ENCODE data around the gene PASK. TPM values are rescaled to one million over a fixed set of nuclear protein-coding genes. Genes with fewer than 3 reads are reported as not detected.
"Not testable (repeated sequence)": the region's sequence is repeated elsewhere in the genome, so short reads cannot be mapped to it uniquely, and the experiment has no call there.

The PASK gene
- total RNA-seq: 42.2 TPM
- 26.9 TPM for polyA plus RNA-seq
- long read RNA-seq, donor 1: 0 reads
- long read RNA-seq, donor 2, full-length matches to known transcripts: 3 of 34 reads
- long read RNA-seq, donor 2, partial matches to known transcripts: 31 of 34 reads
- long read RNA-seq, donor 2, other reads (novel, unspliced or antisense): 0 of 34 reads
- long read RNA-seq, donor 3, partial matches to known transcripts: 7 of 7 reads
- long read RNA-seq, donor 3, other reads (novel, unspliced or antisense): 0 of 7 reads
- long read RNA-seq, donor 4, partial matches to known transcripts: 14 of 15 reads
- long read RNA-seq, donor 4, other reads (novel, unspliced or antisense): 0 of 15 reads
- long read RNA-seq, donor 5, full-length matches to known transcripts: 2 of 18 reads
- long read RNA-seq, donor 5, partial matches to known transcripts: 16 of 18 reads
- long read RNA-seq, donor 5, other reads (novel, unspliced or antisense): 0 of 18 reads
- long read RNA-seq, donor 6, full-length matches to known transcripts: 2 of 2 reads
- long read RNA-seq, donor 6, partial matches to known transcripts: 0 of 2 reads
- long read RNA-seq, donor 6, other reads (novel, unspliced or antisense): 0 of 2 reads
- long read RNA-seq, donor 7, partial matches to known transcripts: 107 of 206 reads
- long read RNA-seq, donor 7, other reads (novel, unspliced or antisense): 97 of 206 reads
- long read RNA-seq, donor 8: 0 reads
- long read RNA-seq, donor 9, full-length matches to known transcripts: 1 of 1 reads
- long read RNA-seq, donor 9, partial matches to known transcripts: 0 of 1 reads
- long read RNA-seq, donor 9, other reads (novel, unspliced or antisense): 0 of 1 reads
- long read RNA-seq, donor 10, full-length matches to known transcripts: 2 of 2 reads
- long read RNA-seq, donor 10, partial matches to known transcripts: 0 of 2 reads
- long read RNA-seq, donor 10, other reads (novel, unspliced or antisense): 0 of 2 reads

DNA sequence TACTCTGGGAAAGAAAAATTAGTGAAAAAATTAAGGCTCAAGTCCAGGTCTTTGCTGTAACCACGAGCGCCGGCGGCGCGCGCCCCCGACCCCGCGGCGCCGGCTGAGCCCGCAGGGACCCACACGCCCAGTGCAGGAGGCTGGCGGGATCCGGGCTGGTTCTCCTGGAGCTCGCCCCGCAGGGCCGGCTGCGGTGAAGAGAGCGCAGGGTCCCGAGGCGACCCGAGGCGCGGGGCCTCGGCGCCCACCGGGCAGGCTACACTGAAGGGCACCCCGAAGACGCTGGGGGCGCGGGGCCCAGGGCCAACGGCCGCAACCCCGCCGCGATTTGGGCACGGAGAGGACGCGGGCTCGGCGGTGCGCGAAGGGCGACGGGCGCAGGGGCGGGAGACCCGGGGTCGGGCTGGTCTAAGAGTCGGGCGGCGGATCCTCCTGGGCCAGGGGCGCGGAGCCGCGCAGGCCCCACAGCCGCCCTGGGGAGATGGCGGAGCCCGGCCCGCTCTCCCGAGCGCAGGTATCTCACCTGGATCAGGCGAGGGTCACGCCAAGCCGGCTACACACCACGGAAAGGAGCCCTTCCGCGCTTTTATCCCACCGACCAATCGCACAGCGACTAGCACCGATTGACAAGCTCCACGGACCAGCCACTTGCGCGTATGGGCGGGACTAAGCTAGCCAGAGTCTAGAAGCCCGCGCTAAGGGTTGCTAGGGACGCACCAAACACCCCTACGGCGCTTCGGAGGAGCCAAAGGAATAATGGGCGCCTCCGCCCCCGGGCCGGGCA lies at the start of gene PASK:
Gene PASK (minus strand): TSS at position 582 of the 784 bp plus-strand sequence. CDS start 6,440 bp downstream, outside the sequence.
- peaks cover 0 to 2% of the 10 kb centered on the region in 2 donors for H3K27me3 ChIP-seq (ENCODE audit: control insufficient read depth in 2 of 2, insufficient read depth in 1 of 2, low read length in 1 of 2)
- peaks cover 4 to 5% of the 10 kb centered on the region in 2 donors for H3K36me3 ChIP-seq (ENCODE audit: control insufficient read depth in 2 of 2, insufficient read depth in 2 of 2, low read length in 1 of 2)
- peak within 1 kb of the TSS; percentile 55 to 62 for H3K27ac ChIP-seq (ENCODE audit: low read depth in 1 of 2, low read length in 1 of 2)
- peak within 1 kb of the TSS; percentile 75 to 95 for H3K4me3 ChIP-seq (ENCODE audit: low read length in 2 of 2)
- WGBS: under 1% methylated on average over 88 of the region's 88 CpGs
- peak; percentile 77 to 96 (median 91) for DNase-seq (ENCODE audit: low read depth in 6 of 9, low spot score in 9 of 9)
- peaks cover 15 to 17% of the 10 kb centered on the region in 2 donors for H3K4me1 ChIP-seq (ENCODE audit: control insufficient read depth in 2 of 2, insufficient read depth in 2 of 2, low read length in 2 of 2)
- no peaks in the 10 kb centered on the region for H3K9me3 ChIP-seq (ENCODE audit: control insufficient read depth in 2 of 2, insufficient read depth in 1 of 2, low read length in 1 of 2)

DNA sequence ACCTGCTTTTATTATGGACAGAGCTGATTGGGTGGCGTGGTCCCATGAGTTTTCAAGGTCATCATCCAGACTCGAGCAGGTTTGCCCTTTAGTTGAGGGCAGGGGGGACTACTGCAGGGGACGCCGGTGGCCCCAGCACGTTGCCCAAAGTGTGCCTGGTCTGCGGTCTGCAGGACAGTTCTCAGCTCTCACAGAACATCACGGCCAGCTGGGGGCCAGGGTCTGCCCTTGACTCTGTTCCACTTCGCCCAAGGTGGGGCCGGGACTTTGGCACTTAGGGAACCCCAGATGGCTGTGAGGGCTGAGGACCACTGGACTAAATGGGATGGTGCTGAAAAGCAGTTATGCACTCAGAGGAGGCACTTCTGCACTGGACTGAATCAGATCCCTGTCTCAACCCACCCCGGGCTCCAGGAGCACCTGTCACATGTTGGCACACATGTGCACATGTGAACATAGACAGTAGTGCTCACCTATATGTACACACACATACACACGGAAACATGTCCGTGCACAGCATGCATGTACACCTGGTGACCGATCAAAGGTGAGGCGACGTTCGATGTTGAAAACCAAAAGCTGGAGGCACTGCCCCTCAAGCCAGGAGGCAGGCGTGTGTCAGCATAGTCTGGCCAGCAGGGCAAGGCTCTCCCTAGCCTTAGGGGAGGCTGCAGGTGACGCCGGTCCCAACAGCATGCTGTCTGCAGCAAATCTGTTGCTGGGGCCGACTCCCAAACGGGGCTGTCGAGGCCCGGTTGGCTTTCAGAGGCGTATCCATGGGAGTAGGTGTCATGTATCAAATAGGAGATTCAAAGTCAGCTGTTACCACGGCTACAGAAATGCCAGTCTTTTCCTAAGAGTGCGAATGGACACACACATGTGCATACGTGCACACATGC lies 49.4 kb upstream of the PASK start:
- no peak for DNase-seq (ENCODE audit: low read depth in 6 of 9, low spot score in 9 of 9)
- Histone ChIP-seq H3K36me3 (ENCODE audit: control insufficient read depth in 2 of 2, insufficient read depth in 2 of 2, low read length in 1 of 2) (no peaks in the 10 kb centered on the region), H3K27me3 (ENCODE audit: control insufficient read depth in 2 of 2, insufficient read depth in 1 of 2, low read length in 1 of 2) (no peaks in the 10 kb centered on the region), H3K4me3 (ENCODE audit: low read length in 2 of 2) (no peak overlapping the region), H3K27ac (ENCODE audit: low read depth in 1 of 2, low read length in 1 of 2) (no peak overlapping the region), H3K9me3 (ENCODE audit: control insufficient read depth in 2 of 2, insufficient read depth in 1 of 2, low read length in 1 of 2) (no peaks in the 10 kb centered on the region), H3K4me1 (ENCODE audit: control insufficient read depth in 2 of 2, insufficient read depth in 2 of 2, low read length in 2 of 2) (no peaks in the 10 kb centered on the region)
- 92% methylated on average over 27 of the region's 27 CpGs for WGBS

GRCh38 chr2:241197947-241198346 lies 48.7 kb upstream of the PASK start:
- H3K9me3 ChIP-seq (ENCODE audit: control insufficient read depth in 2 of 2, insufficient read depth in 1 of 2, low read length in 1 of 2): no peaks in the 10 kb centered on the region
- no peaks in the 10 kb centered on the region for H3K36me3 ChIP-seq (ENCODE audit: control insufficient read depth in 2 of 2, insufficient read depth in 2 of 2, low read length in 1 of 2)
- H3K27me3 ChIP-seq (ENCODE audit: control insufficient read depth in 2 of 2, insufficient read depth in 1 of 2, low read length in 1 of 2): no peaks in the 10 kb centered on the region
- WGBS: 94% methylated on average over 6 of the region's 6 CpGs
- H3K27ac ChIP-seq (ENCODE audit: low read depth in 1 of 2, low read length in 1 of 2): no peak overlapping the region
- H3K4me1 ChIP-seq (ENCODE audit: control insufficient read depth in 2 of 2, insufficient read depth in 2 of 2, low read length in 2 of 2): no peaks in the 10 kb centered on the region
- no peak for DNase-seq (ENCODE audit: low read depth in 6 of 9, low spot score in 9 of 9)
- no peak overlapping the region for H3K4me3 ChIP-seq (ENCODE audit: low read length in 2 of 2)

DNA sequence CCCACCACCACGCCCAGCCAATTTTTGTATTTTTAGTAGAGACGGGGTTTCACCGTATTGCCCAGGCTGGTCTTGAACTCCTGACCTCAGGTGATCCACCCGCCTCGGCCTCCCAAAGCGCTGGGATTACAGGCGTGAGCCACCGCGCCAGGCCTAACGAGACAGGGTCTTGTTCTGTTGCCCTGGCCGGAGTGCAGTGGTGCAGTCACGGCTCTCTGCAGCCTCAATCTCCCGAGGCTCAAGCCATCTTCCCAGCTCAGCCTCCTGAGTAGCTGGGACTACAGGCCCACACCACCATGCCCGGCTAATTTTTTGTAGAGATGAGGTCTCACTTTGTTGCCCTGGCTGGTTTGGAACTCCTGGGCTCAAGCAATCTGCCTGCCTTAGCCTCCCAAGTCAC lies 48.0 kb upstream of the PASK start:
- WGBS: 98% methylated on average over 14 of the region's 14 CpGs
- not testable (repeated sequence) for H3K4me1 ChIP-seq (ENCODE audit: control insufficient read depth in 2 of 2, insufficient read depth in 2 of 2, low read length in 2 of 2); H3K36me3 ChIP-seq (ENCODE audit: control insufficient read depth in 2 of 2, insufficient read depth in 2 of 2, low read length in 1 of 2); H3K27me3 ChIP-seq (ENCODE audit: control insufficient read depth in 2 of 2, insufficient read depth in 1 of 2, low read length in 1 of 2); H3K27ac ChIP-seq (ENCODE audit: low read depth in 1 of 2, low read length in 1 of 2); H3K4me3 ChIP-seq (ENCODE audit: low read length in 2 of 2); H3K9me3 ChIP-seq (ENCODE audit: control insufficient read depth in 2 of 2, insufficient read depth in 1 of 2, low read length in 1 of 2); DNase-seq (ENCODE audit: low read depth in 6 of 9, low spot score in 9 of 9)

GRCh38 chr2:241195506-241196130 lies 46.3 kb upstream of the PASK start:
- no peaks in the 10 kb centered on the region for H3K36me3 ChIP-seq (ENCODE audit: control insufficient read depth in 2 of 2, insufficient read depth in 2 of 2, low read length in 1 of 2)
- H3K27ac ChIP-seq (ENCODE audit: low read depth in 1 of 2, low read length in 1 of 2): no peak overlapping the region
- H3K27me3 ChIP-seq (ENCODE audit: control insufficient read depth in 2 of 2, insufficient read depth in 1 of 2, low read length in 1 of 2): no peaks in the 10 kb centered on the region
- H3K4me1 ChIP-seq (ENCODE audit: control insufficient read depth in 2 of 2, insufficient read depth in 2 of 2, low read length in 2 of 2): no peaks in the 10 kb centered on the region
- DNase-seq (ENCODE audit: low read depth in 6 of 9, low spot score in 9 of 9): no peak
- no peak overlapping the region for H3K4me3 ChIP-seq (ENCODE audit: low read length in 2 of 2)
- H3K9me3 ChIP-seq (ENCODE audit: control insufficient read depth in 2 of 2, insufficient read depth in 1 of 2, low read length in 1 of 2): no peaks in the 10 kb centered on the region
- WGBS: 96% methylated on average over 18 of the region's 18 CpGs

- H3K9me3 ChIP-seq (ENCODE audit: control insufficient read depth in 2 of 2, insufficient read depth in 1 of 2, low read length in 1 of 2): no peaks in the 10 kb centered on the region
- H3K27me3 ChIP-seq (ENCODE audit: control insufficient read depth in 2 of 2, insufficient read depth in 1 of 2, low read length in 1 of 2): no peaks in the 10 kb centered on the region
- H3K27ac ChIP-seq (ENCODE audit: low read depth in 1 of 2, low read length in 1 of 2): no peak overlapping the region
- no peaks in the 10 kb centered on the region for H3K36me3 ChIP-seq (ENCODE audit: control insufficient read depth in 2 of 2, insufficient read depth in 2 of 2, low read length in 1 of 2)
- no peak overlapping the region for H3K4me3 ChIP-seq (ENCODE audit: low read length in 2 of 2)
- DNase-seq (ENCODE audit: low read depth in 6 of 9, low spot score in 9 of 9): no peak
- H3K4me1 ChIP-seq (ENCODE audit: control insufficient read depth in 2 of 2, insufficient read depth in 2 of 2, low read length in 2 of 2): no peaks in the 10 kb centered on the region
- 93% methylated on average over 9 of the region's 9 CpGs for WGBS
These were observed 45.5 kb upstream of the PASK start for GRCh38 chr2:241194811-241195210.

GRCh38 chr2:241193271-241193670 lies 44.0 kb upstream of the PASK start:
- H3K36me3 ChIP-seq (ENCODE audit: control insufficient read depth in 2 of 2, insufficient read depth in 2 of 2, low read length in 1 of 2): no peaks in the 10 kb centered on the region
- no peaks in the 10 kb centered on the region for H3K4me1 ChIP-seq (ENCODE audit: control insufficient read depth in 2 of 2, insufficient read depth in 2 of 2, low read length in 2 of 2)
- no peak overlapping the region for H3K27ac ChIP-seq (ENCODE audit: low read depth in 1 of 2, low read length in 1 of 2)
- WGBS: 93% methylated on average over 8 of the region's 8 CpGs
- H3K4me3 ChIP-seq (ENCODE audit: low read length in 2 of 2): no peak overlapping the region
- no peak for DNase-seq (ENCODE audit: low read depth in 6 of 9, low spot score in 9 of 9)
- H3K9me3 ChIP-seq (ENCODE audit: control insufficient read depth in 2 of 2, insufficient read depth in 1 of 2, low read length in 1 of 2): no peaks in the 10 kb centered on the region
- H3K27me3 ChIP-seq (ENCODE audit: control insufficient read depth in 2 of 2, insufficient read depth in 1 of 2, low read length in 1 of 2): no peaks in the 10 kb centered on the region

- no peak for DNase-seq (ENCODE audit: low read depth in 6 of 9, low spot score in 9 of 9)
- Histone ChIP-seq H3K4me3 (ENCODE audit: low read length in 2 of 2) (no peak overlapping the region), H3K9me3 (ENCODE audit: control insufficient read depth in 2 of 2, insufficient read depth in 1 of 2, low read length in 1 of 2) (no peaks in the 10 kb centered on the region), H3K36me3 (ENCODE audit: control insufficient read depth in 2 of 2, insufficient read depth in 2 of 2, low read length in 1 of 2) (no peaks in the 10 kb centered on the region), H3K27me3 (ENCODE audit: control insufficient read depth in 2 of 2, insufficient read depth in 1 of 2, low read length in 1 of 2) (no peaks in the 10 kb centered on the region), H3K4me1 (ENCODE audit: control insufficient read depth in 2 of 2, insufficient read depth in 2 of 2, low read length in 2 of 2) (no peaks in the 10 kb centered on the region), H3K27ac (ENCODE audit: low read depth in 1 of 2, low read length in 1 of 2) (no peak overlapping the region)
- WGBS: 89% methylated on average over 14 of the region's 14 CpGs
These were observed 41.8 kb upstream of the PASK start for GRCh38 chr2:241191081-241191480.
